Tongue (tissue), 2 donors: ENCODE results near the gene TM4SF4. TPM values are rescaled to one million over a fixed set of nuclear protein-coding genes. Genes with fewer than 3 reads are reported as not detected.

Experiments used
- DNase-seq: peaks from one replicate; pipeline ENCODE4 v3.0.0-alpha.2; 2015
- total RNA-seq: library from RNA; depleted of rRNA; stranded (reverse); fragments of >200 nt; gene quantifications from one replicate; pipeline ENCODE4 v1.2.3, GENCODE V29; 2014

The TM4SF4 gene
- total RNA-seq, 1 donor from 2014 or later, result not detected

DNA sequence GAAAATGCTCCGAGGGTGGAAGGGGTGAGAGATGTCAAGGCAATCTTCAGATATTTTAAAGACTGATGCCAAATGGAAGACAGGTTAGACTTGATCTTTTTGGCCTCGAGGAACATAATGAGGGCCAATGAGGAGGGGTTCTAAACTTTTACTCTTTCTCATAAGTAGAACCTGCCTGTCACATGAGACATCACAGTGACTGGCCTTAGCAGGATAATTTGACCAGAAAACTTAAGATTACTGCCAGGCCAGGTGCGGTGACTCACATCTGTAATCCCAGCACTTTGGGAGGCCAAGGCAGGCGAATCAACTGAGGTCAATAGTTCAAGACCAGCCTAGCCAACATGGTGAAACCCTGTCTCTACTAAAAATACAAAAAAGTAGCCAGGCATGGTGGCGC is 12.2 kb downstream of the TM4SF4 start:
- DNase-seq, result no peak

DNA sequence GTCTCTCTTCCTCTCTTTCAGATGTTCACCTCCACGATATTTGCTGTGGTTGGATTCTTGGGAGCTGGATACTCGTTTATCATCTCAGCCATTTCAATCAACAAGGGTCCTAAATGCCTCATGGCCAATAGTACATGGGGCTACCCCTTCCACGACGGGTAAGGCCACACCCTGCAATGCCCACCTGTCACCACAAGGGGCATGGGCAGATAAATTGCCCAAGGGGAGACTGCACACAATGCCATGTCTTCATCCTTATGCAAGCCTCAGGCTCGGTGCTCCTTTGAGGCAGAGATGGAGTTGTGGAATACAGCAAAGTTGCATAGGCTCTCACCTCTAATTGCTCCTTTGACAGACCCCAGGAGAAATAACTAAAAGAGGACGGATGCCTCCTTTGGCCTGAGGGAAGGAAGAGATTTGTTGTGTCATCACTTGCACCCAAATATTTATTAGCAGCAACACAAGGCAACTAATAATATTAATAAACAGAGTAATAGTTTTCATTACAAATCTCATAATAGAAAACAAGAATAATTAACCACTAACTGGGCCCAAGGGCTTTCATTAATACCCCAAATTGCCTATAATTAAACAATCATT is 13.2 kb downstream of the TM4SF4 start:
- DNase-seq, result no peak

DNA sequence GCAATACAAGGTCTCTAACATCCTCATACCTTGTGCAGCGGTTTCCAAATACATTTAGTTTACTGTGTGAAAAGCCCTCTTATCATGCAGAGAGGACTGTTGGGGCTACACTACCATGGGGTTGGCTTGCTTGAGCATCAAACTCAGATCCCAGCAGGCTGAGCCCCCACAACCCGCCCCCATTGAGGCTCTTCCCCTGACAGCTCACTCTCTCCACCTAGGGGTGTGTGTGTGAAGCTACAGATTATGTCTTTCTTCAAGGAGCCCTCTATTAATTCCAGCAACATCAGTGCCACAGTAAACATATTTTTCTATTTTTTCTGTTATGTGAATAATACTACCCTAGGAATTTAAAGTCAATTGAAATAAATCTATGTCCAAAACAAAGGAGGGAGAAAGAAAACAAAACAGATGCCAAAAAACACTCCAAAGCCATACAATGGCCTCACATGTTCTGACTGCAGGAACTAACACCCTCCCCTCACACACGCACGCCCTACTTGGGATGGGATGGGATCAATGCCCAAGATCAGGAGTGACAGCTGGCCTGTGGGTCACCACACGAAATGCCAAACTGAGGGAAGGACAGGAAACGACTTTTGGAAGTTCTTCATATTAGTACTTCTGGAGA is 14.7 kb downstream of the TM4SF4 start:
- DNase-seq, result no peak

DNA sequence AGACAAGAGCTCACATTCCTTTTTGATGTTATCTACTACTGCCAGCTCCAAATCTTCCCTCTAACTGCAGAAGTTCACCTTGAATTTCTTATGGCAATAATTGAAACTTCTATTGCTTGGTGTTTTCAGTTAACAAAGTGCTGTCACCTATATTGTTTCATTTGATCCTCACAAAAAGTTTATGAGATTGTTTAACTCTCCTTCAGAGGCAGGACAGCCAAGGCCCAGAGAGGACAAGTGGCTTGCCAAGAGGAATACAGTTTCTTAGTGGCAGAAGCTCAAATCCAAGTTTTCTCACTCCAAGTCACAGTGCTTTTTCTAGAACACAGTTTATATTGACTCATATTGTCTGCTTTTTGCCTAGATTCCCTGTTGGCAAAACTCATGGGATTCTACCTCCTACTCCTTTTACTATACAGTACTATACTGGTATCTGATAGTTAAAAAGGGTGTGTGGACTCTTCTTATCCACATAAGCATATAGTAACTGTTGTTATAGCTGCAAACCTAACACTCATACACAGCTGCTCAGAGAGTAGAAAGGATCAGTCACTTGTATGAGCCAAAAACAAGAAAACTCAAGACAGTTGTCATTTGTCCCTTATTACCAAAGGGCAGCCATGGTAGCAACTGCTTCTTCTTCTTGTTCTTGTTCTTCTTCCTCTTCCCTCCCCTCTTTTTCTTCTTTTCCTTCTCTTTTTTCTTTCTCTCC is 15.9 kb downstream of the TM4SF4 start:
- DNase-seq, result no peak

DNA sequence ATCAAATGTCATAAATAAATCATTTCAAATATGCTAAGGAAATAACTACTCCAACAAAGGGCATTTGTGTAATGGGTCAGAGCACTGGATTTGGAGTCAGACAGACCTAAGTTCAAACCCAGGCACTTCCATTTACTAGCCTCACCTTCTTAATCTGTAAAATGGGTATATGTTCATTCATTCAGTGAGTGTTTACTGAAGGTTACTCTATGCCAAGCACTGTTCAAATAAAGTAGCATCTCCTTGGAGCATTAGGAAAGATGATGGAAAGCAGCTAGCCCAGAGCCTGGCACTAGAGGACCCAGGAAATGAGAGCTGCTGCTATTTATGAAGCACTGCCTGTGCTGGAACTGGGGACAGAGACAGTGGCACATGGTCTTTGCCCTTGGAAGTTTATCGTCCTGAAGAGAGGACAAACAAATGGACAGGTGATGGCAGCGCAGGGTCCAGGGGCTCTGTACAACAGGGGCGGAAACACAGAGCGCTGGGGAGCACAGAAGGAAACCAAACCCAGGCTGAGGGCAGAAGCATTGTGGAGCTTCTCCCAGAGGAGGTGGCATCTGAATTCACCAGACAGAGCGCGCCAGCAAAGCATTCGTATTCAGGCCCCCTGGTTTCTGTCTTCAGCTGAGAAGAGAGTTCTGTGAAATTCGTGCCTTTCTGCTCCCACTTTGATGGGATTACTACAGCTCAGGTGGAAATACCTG is 19.0 kb downstream of the TM4SF4 start:
- no peak for DNase-seq

DNA sequence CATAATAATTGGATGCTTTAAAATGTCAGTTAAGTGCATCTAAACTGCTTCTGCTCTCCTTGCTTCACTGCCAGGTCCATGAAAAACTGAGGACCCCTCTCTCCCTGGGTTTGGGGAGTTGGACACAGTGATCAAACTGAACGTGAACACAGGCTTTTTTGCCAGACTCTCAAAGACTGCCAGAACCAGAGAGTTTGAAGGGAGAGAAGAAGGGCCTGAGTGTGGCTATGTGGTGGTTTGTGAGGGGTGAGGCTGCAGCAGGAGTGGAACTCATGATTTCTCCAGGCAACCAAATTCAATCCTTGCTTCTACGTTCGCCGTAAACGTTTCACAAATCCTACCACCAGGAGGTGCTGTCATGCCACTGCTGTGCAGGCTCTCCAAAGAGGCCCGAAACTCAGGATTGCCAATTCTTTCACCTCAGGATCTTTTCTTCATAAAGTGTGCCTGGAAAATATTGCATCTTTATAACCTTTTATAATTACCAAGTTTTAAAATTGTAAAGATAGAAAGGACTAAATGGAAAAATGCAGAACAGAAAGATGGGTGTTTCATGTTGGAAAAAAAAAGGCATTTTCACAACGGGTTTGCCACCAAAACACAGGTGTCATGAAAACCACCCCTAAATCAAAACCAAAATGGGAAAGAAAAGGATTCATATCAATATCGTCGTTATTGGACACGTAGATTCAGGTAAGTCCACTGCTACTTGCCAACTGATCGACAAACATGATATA is 19.7 kb downstream of the TM4SF4 start:
- peak; percentile 84 for DNase-seq

DNA sequence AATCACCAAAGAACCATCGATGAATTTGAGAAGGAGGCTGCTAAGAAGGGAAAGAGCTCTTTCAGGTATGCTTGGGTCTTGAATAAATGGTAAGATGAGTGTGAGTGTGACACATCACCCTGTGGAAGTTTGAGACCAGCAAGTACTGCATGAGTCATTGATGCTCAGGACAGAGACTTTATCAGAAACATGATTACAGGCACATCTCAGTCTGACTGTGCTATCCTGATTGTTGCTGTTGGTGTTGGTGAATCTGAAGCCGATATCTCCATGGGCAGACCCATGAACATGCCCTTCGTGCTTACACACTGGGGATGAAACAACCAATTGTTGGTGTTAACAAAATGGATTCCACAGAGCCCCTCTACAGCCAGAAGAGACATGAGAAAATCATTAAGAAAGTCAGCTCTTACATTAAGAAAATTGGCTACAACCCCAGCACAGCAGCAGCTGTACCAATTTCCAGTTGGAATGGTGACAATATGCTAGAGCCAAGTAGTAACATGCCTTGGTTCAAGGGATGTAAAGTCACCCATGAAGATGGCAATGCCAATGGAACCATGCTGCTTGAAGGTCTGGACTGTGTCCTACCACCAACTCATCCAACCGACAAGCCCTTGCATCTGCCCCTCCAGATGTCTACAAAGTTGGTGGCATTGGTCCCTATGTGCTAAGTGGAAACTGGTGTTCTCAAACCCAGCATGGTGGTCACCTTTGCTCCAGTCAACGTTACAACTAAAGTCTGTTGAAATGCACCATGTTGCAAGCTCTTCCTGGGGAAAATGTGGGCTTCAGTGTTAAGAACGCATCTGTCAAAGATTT is 20.5 kb downstream of the TM4SF4 start:
- DNase-seq, result no peak

DNA sequence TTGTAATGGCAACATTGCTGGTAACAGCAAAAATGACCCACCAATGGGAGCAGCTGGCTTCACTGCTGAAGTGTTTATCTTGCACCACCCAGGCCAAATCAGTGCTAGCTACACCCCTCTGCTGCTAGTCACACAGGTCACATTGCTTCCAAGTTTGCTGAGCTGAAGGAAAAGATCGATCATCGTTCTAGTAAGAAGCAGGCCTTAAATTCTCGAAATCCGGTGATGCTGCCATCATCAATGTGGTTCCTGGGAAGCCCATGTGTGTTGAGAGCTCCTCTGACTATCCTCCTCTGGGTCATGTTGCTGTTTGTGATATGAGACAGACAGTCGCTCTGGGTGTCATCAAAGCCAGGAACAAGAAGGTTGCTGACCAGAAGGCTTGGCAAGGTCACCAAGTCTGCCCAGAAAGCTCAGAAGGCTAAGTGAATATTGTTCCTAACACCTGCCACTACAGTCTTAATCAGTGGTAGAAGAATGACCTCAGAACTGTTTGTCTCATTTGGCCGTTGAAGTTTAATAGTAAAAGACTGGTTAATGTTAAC is 21.2 kb downstream of the TM4SF4 start:
- DNase-seq, result no peak

DNA sequence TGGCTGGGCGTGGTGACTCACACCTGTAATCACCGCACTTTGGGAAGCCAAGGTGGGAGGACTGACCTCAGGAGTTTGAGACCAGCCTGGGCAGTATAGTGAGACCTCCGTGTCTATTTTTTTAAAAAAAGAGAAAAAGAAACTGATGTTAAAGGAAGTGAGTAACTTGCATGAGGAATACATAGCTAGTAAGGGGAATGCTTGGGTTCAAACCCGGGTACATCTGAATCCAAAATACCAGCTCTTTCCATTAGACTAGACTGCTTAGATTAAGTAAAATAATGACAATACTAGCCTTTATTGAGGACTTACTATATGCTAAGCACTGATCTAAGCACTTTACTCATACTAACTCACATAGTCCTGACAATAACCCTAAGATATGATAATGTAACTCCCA is 22.4 kb downstream of the TM4SF4 start:
- DNase-seq, result no peak

DNA sequence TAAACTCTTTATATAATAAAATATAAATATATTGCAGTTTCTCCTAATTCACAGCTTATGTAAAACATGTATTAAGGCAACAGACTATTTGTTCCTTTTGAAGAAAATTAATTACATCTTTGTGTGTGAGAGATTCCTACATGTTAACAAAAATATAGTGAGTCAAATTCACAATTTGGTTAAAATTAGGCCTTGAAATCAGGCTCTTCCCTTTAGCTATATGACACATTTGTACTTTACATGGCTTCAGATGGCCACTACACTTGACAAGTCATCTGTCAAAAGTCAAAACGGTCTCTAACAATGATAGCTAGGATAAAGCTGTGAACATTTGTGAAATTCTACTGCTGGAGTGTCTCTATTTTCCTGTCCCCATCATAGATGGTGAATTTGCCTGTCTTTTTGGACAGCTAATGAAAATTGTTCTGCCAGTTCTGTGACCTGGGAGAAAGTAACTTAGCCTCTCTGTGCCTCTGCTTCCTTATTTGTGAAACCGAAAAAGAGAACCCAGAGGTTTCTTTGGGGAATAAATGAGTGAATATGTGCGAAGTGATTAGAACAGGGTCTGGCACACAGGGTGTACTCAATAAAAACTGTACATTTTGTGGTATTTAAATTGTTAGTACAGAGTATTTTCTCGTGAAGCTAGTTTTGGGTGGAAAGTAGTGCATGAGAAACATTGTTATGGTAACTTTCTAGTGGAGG is 23.6 kb downstream of the TM4SF4 start:
- DNase-seq, result no peak

DNA sequence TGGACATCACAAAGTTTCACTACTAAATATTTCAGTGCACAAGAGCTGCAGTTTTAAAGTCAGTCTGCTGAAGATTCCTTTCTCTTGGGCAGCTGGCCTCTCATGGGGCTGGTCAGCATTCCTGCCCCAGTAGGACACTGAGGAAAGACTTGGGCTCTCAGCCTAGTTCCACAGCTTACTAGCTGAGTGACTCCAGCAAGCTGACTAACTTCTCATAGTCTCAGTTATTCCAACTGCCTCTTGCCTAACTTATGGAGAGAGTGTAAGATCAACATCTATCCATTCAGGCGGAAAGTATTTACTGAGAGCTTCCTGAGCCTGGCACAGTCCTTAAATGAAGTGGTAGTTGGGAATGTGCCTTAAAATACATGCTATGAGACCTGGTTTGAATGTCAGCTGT is 27.0 kb downstream of the TM4SF4 start:
- DNase-seq, result no peak

DNA sequence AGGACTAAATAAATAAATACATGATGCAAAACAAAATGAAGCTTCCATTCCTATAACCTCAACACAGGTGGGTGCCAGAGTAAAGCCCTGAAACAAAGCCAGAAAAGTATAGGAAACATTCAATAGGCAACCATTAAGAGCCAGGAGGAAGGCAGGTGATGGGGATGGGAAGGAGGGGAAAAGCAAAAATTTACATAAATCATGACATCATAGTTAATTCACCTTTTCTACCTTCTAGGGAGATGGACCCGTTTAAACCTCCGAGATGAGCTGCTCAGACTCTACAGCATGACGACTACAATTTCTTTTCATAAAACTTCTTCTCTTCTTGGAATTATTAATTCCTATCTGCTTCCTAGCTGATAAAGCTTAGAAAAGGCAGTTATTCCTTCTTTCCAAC is 27.9 kb downstream of the TM4SF4 start:
- no peak for DNase-seq

DNA sequence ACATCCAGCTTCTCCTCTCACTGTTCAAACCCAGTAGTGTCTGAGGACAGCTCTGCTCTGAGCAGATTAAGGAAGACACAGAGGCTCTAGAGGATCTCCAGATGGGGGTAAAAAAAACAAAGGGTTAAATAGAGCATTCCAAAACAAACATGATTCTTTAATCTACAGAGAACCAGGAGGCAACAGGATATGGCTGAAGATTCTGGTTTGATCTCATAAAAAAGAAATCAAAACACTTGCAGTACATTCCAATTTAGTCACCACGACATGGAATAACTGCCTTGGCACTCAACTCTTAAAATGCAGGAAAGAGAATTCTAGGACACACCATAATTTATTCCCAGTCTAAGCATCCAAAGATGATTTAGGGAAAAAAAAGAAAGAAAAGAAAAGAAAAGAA is 32.0 kb downstream of the TM4SF4 start:
- no peak for DNase-seq

DNA sequence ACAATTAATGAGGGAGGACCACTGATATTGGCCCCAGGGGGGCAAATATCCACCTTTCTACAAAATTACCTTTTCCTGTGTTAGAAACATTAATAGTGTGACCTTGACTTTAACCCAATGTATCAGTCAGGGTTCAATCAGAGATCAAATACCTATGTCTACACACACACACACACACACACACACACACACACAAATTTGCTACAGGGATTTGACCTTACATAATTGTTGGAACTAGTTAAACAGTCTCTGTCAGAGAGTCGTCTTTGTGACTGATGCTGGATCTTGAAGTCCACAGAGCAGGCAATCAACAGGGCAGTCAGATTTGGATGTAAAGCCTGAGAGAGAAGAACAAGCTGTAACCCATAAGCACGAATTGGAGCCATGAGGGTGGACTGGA is 32.5 kb downstream of the TM4SF4 start:
- DNase-seq, result no peak

DNA sequence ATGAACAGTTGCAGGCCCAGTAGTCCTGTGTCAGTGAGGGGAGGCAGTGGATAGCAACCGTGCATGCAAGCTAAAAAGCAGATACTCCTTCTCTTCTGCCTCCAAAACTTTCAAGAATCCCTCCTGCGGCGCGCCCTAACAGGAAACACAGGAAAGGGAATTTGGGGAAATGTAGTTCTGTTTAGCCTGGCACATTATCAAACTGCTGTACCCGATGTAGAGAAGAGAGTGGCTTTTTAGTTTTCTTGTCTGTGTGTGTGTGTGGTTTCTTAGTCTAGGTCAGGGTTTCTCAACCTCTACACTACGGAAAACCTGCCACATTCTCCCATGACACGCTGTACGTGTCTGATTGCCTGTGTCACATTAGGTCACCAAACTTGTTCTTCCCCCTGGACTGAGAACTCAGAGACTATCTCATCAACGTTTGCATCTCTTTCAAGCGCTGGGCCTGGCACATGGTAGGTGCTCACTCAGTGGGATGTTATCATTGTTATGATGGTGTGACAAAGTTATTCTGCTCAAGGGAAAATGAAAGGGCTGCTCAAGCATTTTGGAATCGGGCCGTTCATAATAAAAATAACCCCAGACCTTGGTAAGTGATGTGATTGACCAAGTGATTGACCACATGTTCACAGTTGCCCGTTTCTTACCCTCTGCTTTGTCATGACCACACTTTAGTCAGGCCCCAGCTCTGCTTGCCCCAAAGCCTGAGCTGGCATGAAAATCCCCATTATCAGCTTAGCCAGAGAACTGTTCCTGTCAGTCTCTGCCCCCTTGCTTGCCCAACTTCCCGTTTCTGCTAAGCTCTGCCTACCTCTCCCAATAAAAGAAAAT is 33.2 kb downstream of the TM4SF4 start:
- DNase-seq, result no peak

DNA sequence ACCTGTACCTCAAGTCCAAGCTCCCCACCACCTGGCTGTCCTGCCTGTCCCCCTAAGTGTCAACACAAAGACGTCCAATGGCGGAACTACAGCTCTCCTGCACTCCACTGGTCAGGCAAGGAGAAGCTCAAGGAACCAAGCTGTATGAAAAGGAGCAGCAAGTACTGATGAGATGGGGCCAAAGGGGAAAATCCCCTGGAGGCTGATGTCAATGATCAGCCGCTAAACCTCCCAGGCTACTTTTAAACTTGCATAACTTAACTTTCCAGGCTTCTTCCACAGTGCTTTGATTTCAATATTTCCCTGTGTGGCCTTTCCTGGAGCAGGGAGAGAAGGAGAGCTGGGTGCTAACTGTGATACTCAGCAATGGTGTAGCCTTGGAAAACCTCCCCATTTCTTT is 35.0 kb downstream of the TM4SF4 start:
- DNase-seq, result no peak

DNA sequence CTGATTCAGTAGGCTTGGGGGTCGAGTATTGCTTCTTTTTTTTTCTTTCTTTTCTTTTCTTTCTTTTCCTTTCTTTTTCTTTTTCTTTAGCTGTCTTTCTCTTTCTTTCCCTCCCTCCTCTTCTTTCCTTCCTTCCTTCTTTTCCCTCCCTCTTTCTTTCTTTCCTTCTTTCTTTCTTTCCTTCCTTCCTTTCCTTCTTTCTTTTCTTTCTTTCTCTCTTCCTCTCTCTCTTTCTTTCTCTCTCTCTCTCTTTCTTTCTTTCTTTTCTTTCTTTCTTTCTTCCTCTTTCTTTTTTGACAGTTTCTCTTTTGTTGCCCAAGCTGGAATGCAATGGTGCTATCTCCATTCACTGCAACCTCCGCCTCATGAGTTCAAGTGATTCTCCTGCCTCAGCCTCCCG is 36.0 kb downstream of the TM4SF4 start:
- DNase-seq, result no peak

DNA sequence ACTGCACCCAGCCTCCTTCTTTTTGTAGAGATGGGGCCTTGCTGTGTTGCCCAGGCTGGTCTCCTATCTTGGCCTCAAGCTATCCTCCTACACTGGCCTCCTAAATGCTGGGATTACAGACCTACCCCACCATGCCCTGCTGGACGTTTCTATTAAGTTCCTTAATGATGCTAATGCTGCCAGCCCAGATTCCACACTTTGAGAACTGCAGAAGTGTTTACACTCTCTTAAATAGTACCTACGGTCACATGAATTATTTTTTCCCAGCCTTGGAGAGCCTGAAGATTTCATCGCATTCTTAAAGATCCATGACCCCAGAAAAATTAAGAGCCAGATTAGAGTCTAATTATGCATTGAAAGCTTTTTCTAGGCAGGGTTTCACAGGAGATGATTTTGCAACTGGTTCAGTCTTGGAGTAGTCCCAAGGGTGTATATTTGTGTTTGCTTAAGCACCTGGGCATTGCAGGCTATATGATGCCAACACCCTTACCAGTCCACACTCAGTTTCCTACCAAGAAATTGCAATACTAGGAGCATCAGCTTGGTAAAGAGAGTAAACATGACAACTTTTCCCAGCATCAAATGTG is 36.6 kb downstream of the TM4SF4 start:
- no peak for DNase-seq

DNA sequence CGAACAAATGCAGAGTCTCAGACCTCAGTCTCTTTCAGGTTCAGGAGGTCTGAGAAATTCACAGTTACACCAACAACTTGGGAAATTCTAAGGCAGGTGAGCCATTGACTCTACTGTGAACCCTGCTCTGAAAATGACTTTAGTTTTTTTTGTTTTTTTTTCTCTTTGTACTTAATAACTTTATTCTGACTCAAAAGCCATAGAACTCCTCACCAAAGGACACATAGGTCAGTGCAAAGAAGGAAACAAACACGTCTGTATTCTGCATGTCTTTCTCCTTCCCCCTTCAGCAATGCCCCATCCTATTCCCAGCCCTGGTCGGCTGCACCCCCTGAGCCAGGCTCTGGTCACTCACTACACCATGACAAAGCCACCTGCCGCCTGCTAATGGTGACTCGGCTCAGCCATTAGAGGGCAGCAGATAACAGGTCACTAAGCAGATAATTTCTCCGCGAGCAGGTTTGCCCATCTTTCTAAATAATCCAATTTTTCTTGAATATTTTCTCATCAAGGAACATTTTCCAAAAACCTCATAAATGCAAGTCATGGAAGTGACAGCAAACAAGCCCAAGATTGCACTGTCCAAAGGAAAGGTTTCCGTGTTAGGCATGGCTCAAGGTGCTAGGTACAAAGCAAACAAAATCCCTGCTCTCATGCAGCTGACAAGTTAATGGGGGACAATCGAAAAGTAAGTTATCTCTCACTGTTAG is 37.7 kb downstream of the TM4SF4 start:
- DNase-seq, result peak; percentile 86
